Keratinocyte (primary cell): Measurements from ENCODE around the gene RAB11B. TPM values are rescaled to one million over a fixed set of nuclear protein-coding genes. Genes with fewer than 3 reads are reported as not detected.

Source experiments
- DNase-seq: peaks from one replicate; pipeline ENCODE4 v3.0.0-alpha.2; 2011; ENCODE audit warnings: low read depth, missing footprints, low spot score
- FAIRE-seq: peaks from 2 replicates; lab custom pipeline; 2011; peaks lifted over from hg19 to GRCh38; lab: Jason Lieb, UNC
- H2AFZ ChIP-seq: 2 replicates; pipeline ENCODE4 v1.6.0; 2012; ENCODE audit warnings: low read length, control low read depth, inconsistent platforms; ENCODE audit not compliant: control insufficient read depth
- H3K27ac ChIP-seq: 2 replicates; pipeline ENCODE4 v1.5.1; 2011; ENCODE audit warnings: low read length; ENCODE audit not compliant: control insufficient read depth, insufficient read depth
- H3K27me3 ChIP-seq: 3 replicates; pipeline ENCODE4 v1.6.0; 2011; ENCODE audit warnings: low read length; ENCODE audit not compliant: control insufficient read depth, insufficient read depth; ENCODE audit errors: extremely low read depth
- H3K36me3 ChIP-seq, 2 experiments: 2 replicates in 1 of 2; 3 replicates in 1 of 2; pipeline ENCODE4 v1.5.1; 2011; ENCODE audit warnings: low read length in 2 of 2, mild to moderate bottlenecking in 1 of 2; ENCODE audit not compliant: control insufficient read depth in 2 of 2, insufficient read depth in 2 of 2; ENCODE audit errors: extremely low read depth in 1 of 2
- H3K4me1 ChIP-seq: 3 replicates; pipeline ENCODE4 v1.5.1; 2011; ENCODE audit warnings: low read length; ENCODE audit not compliant: control insufficient read depth, insufficient read depth; ENCODE audit errors: extremely low read depth
- H3K4me2 ChIP-seq: 3 replicates; pipeline ENCODE4 v1.6.0; 2011; ENCODE audit warnings: low read depth, low read length; ENCODE audit not compliant: control insufficient read depth, insufficient read depth; ENCODE audit errors: extremely low read depth
- H3K4me3 ChIP-seq, 3 experiments: fragments of 200-600 bp in 1 of 3; sonication (generic) in 1 of 3; 2 replicates in 2 of 3; 3 replicates in 1 of 3; pipeline ENCODE4 v1.5.1; 2011 to 2016; ENCODE audit warnings: low read length in 3 of 3, mild to moderate bottlenecking in 3 of 3, control low read depth in 2 of 3, inconsistent platforms in 1 of 3, low read depth in 1 of 3, mixed read lengths in 1 of 3, mixed run types in 1 of 3, moderate library complexity in 1 of 3; ENCODE audit not compliant: control insufficient read depth in 2 of 3, insufficient read depth in 2 of 3; ENCODE audit errors: extremely low read depth in 1 of 3
- H3K79me2 ChIP-seq: 2 replicates; pipeline ENCODE4 v1.6.0; 2012; ENCODE audit warnings: low read length; ENCODE audit not compliant: control insufficient read depth, insufficient read depth
- H3K9ac ChIP-seq: 3 replicates; pipeline ENCODE4 v1.6.0; 2011; ENCODE audit warnings: low read length; ENCODE audit not compliant: control insufficient read depth, insufficient read depth; ENCODE audit errors: extremely low read depth
- H3K9me1 ChIP-seq: 3 replicates; pipeline ENCODE4 v1.6.0; 2011; ENCODE audit warnings: low read length; ENCODE audit not compliant: control insufficient read depth, insufficient read depth; ENCODE audit errors: extremely low read depth
- H3K9me3 ChIP-seq: 2 replicates; pipeline ENCODE4 v1.5.1; 2012; ENCODE audit warnings: low read depth, low read length; ENCODE audit not compliant: control insufficient read depth
- H4K20me1 ChIP-seq: 3 replicates; pipeline ENCODE4 v1.6.0; 2011; ENCODE audit warnings: low read length; ENCODE audit not compliant: control insufficient read depth, insufficient read depth; ENCODE audit errors: extremely low read depth
- EZH2 ChIP-seq: IDR thresholded peaks from one replicate; pipeline ENCODE4 v1.6.1; 2012; ENCODE audit warnings: inconsistent platforms, mild to moderate bottlenecking, low read length, moderate library complexity
- dilution Hi-C: fragments of 300-500 bp; cut with MboI; formaldehyde crosslinking; loops from one replicate; pipeline ENCODE4 v1.7.0; 2020; ENCODE audit warnings: low sequenced_read_pairs; ENCODE audit not compliant: extremely low pct_ligation_motif_present
- polyA plus RNA-seq, 5 experiments: library from polyadenylated mRNA; depleted of rRNA in 3 of 5; stranded (reverse) in 3 of 5; stranded (forward) in 1 of 5; unstranded in 1 of 5; fragments of >200 nt; gene quantifications; 1 replicate in 1 of 5; 2 replicates in 3 of 5; 3 replicates in 1 of 5; pipeline versions ENCODE4 v1.2.1 to v1.2.3, GENCODE V29; 2011 to 2012; ENCODE audit warnings: missing spikeins in 2 of 5, low read depth in 1 of 5, low replicate concordance in 1 of 5
- TF ChIP-seq, protein P1 (sequence below), 3 experiments: IDR thresholded peaks in 1 of 3; conservative IDR thresholded peaks in 1 of 3; optimal IDR thresholded peaks in 1 of 3; 2 replicates in 2 of 3; 3 replicates in 1 of 3; pipeline versions ENCODE3 to v1.5.1; 2011; ENCODE audit warnings: low read length in 3 of 3, mild to moderate bottlenecking in 3 of 3, moderate library complexity in 2 of 3, control low read depth in 1 of 3, inconsistent platforms in 1 of 3; ENCODE audit not compliant: insufficient read depth in 2 of 3; ENCODE audit errors: extremely low read depth in 1 of 3

Gene RAB11B
- polyA plus RNA-seq, 1 donor (not counting 4 experiments of a cell fraction or from before 2014, with no cell fraction given) = 14.3 TPM

DNA sequence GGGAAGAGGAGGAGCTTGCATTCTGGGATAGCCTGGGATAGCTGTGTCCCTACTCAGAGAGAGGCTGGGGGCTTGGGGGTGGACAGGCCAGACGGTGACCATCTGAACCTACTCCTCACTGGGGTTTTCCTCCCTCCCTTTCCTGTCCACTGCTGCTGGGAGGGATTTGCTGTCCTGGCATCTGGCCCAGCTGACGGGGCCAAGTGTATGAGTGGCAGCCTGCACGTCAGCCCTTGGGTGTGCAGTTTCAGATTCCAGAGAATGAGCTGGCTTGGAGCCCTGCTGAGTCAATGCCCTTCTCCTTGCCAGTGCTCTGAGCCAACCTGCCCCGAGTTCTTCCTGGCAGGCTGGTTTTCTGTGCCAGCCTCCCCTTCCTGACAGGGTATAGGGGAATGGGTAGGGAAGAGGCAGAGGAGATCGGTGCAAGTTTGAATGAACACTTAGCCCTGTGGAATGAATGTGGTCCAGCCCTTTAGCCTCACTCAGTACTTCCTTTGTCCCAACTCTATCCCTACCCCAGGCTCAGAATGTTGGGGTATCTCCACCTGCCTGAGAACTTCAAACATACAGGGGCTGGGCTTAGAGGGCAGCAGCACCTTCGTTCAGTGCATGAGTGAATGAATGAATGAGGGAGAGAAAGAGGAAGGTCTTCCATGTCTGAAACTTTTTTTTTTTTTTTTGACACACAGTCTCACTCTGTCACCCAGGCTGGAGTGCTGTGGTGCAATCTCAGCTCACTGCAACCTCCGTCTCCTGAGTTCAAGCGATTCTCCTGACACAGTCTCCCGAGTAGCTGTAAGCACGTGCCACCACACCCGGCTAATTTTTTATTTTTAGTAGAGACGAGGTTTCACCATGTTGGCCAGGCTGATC is 28.0 kb upstream of the RAB11B start:
- H3K79me2 ChIP-seq = no peaks in the 10 kb centered on the region
- peak overlapping the region; percentile 83 for H3K27ac ChIP-seq
- H3K36me3 ChIP-seq = peaks cover 0 to 5% of the 10 kb centered on the region in 2 experiments
- dilution Hi-C loops = no loop called here
- no peaks in the 10 kb centered on the region for H3K9me3 ChIP-seq
- H3K9me1 ChIP-seq = no peaks in the 10 kb centered on the region
- peak overlapping the region; percentile 70 for H3K4me2 ChIP-seq
- TF ChIP-seq, protein P1, sequence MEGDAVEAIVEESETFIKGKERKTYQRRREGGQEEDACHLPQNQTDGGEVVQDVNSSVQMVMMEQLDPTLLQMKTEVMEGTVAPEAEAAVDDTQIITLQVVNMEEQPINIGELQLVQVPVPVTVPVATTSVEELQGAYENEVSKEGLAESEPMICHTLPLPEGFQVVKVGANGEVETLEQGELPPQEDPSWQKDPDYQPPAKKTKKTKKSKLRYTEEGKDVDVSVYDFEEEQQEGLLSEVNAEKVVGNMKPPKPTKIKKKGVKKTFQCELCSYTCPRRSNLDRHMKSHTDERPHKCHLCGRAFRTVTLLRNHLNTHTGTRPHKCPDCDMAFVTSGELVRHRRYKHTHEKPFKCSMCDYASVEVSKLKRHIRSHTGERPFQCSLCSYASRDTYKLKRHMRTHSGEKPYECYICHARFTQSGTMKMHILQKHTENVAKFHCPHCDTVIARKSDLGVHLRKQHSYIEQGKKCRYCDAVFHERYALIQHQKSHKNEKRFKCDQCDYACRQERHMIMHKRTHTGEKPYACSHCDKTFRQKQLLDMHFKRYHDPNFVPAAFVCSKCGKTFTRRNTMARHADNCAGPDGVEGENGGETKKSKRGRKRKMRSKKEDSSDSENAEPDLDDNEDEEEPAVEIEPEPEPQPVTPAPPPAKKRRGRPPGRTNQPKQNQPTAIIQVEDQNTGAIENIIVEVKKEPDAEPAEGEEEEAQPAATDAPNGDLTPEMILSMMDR (optimal IDR thresholded peaks at IDR 0.05 in 1 of 3, IDR thresholded peaks at IDR 0.05 in 1 of 3, conservative IDR thresholded peaks at IDR 0.05 in 1 of 3; ENCODE audit: extremely low read depth in 1 of 3, insufficient read depth in 2 of 3, low read length in 3 of 3) = no peak
- no peak for TF ChIP-seq EZH2
- peak overlapping the region in 1 of 3 experiments; percentile 41 for H3K4me3 ChIP-seq
- H3K4me1 ChIP-seq = peaks cover 34% of the 10 kb centered on the region
- DNase-seq (peak; percentile 92), FAIRE-seq (peak; percentile 99)
- H3K9ac ChIP-seq = peak overlapping the region; percentile 59
- no peaks in the 10 kb centered on the region for H3K27me3 ChIP-seq
- H2AFZ ChIP-seq = peak overlapping the region; percentile 24
- H4K20me1 ChIP-seq = peaks cover 3% of the 10 kb centered on the region

DNA sequence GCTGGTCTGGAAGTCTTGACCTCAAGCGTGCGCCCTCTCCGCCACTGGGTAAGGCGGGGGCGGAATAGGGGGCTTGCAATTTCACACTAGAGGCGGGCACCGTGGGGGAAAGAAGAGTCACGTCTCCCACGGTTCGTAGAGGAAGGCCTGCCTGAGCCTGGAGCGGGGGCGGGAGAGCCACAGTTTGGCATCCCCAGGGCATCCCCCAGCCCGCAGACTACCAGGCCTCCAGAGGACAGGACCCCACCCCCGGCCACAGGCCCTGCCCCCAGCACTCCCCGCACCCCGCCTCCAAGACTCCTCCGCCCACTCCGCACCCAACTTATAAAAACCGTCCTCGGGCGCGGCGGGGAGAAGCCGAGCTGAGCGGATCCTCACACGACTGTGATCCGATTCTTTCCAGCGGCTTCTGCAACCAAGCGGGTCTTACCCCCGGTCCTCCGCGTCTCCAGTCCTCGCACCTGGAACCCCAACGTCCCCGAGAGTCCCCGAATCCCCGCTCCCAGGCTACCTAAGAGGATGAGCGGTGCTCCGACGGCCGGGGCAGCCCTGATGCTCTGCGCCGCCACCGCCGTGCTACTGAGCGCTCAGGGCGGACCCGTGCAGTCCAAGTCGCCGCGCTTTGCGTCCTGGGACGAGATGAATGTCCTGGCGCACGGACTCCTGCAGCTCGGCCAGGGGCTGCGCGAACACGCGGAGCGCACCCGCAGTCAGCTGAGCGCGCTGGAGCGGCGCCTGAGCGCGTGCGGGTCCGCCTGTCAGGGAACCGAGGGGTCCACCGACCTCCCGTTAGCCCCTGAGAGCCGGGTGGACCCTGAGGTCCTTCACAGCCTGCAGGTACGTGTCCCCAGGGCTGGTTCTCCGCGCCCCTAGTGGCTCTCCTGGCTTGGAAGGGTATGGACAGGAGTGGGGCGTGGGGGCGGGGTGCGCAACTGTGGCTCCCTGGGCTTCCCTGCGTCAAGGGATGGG is 26.1 kb upstream of the RAB11B start, which contains the start of gene ANGPTL4:
TSS of gene ANGPTL4 (plus strand) at position 353 of the 969 bp plus-strand sequence. CDS start at position 520, 167 bp downstream.
- Histone ChIP-seq H3K9ac (peak within 1 kb of the TSS; percentile 71), H3K9me1 (no peaks in the 10 kb centered on the region), H3K4me1 (peaks cover 41% of the 10 kb centered on the region), H3K36me3 (peaks cover 3 to 17% of the 10 kb centered on the region in 2 experiments), H3K4me3 (peak within 1 kb of the TSS; percentile 70 to 88 (median 74)), H3K27me3 (no peaks in the 10 kb centered on the region), H3K27ac (peak within 1 kb of the TSS; percentile 55), H2AFZ (peak within 1 kb of the TSS; percentile 40), H3K4me2 (peak within 1 kb of the TSS; percentile 89), H4K20me1 (peaks cover 5% of the 10 kb centered on the region), H3K9me3 (no peaks in the 10 kb centered on the region), H3K79me2 (no peaks in the 10 kb centered on the region)
- TF ChIP-seq EZH2 = no peak
- TF ChIP-seq, protein P1 (optimal IDR thresholded peaks at IDR 0.05 in 1 of 3, IDR thresholded peaks at IDR 0.05 in 1 of 3, conservative IDR thresholded peaks at IDR 0.05 in 1 of 3; ENCODE audit: extremely low read depth in 1 of 3, insufficient read depth in 2 of 3, low read length in 3 of 3) = peak in 2 of 3 experiments; percentile 20 to 27
- FAIRE-seq (no peak), DNase-seq (no peak)
- dilution Hi-C loops = no loop called here
